GM23338 (cell line): Measurements from ENCODE around the gene ADAMTS17. TPM values are rescaled to one million over a fixed set of nuclear protein-coding genes. Genes with fewer than 3 reads are reported as not detected.

Source experiments
- ATAC-seq: fragments of 200-7000 bp; cut with Tn5 transposase; 3 replicates; pipeline ENCODE4 v1.9.1; 2020
- DNase-seq: peaks from one replicate; pipeline ENCODE4 v3.0.0-alpha.2; 2015; ENCODE audit warnings: low spot score
- H2AFZ ChIP-seq: fragments of 200-600 bp; sonication (generic); 2 replicates; pipeline ENCODE4 v1.8.0; 2016; ENCODE audit warnings: antibody characterized with exemption, mild to moderate bottlenecking, moderate library complexity
- H3F3A ChIP-seq: fragments of 200-600 bp; sonication (generic); replicated peaks from 2 replicates; pipeline ENCODE4 v1.8.0; 2017; ENCODE audit warnings: antibody characterized with exemption, mixed run types, low read depth
- H3K27ac ChIP-seq: fragments of 200-600 bp; sonication (generic); 2 replicates; pipeline ENCODE4 v1.6.1; 2016; ENCODE audit warnings: low read depth
- H3K27me3 ChIP-seq: fragments of 200-600 bp; sonication (generic); 2 replicates; pipeline ENCODE4 v1.8.0; 2016; ENCODE audit warnings: mild to moderate bottlenecking, mixed run types, moderate library complexity; ENCODE audit not compliant: insufficient read depth
- H3K36me3 ChIP-seq: fragments of 200-600 bp; sonication (generic); 2 replicates; pipeline ENCODE4 v1.8.0; 2016; ENCODE audit warnings: mild to moderate bottlenecking; ENCODE audit not compliant: insufficient read depth
- H3K4me1 ChIP-seq: fragments of 200-600 bp; sonication (generic); 2 replicates; pipeline ENCODE4 v1.8.0; 2016; ENCODE audit warnings: mild to moderate bottlenecking, moderate library complexity; ENCODE audit not compliant: insufficient read depth
- H3K4me2 ChIP-seq: fragments of 200-600 bp; sonication (generic); 2 replicates; pipeline ENCODE4 v1.7.1; 2017; ENCODE audit warnings: mixed run types
- H3K4me3 ChIP-seq: fragments of 200-600 bp; sonication (generic); 2 replicates; pipeline ENCODE4 v1.6.1; 2016; ENCODE audit warnings: mixed run types
- H3K79me2 ChIP-seq: fragments of 200-600 bp; sonication (generic); replicated peaks from 2 replicates; pipeline ENCODE4 v1.8.0; 2017; ENCODE audit warnings: mild to moderate bottlenecking; ENCODE audit not compliant: insufficient read depth
- H3K9me2 ChIP-seq: fragments of 200-600 bp; sonication (generic); 2 replicates; pipeline ENCODE4 v1.8.0; 2017; ENCODE audit not compliant: insufficient read depth
- H4K20me1 ChIP-seq: fragments of 200-600 bp; sonication (generic); replicated peaks from 2 replicates; pipeline ENCODE4 v1.8.0; 2017; ENCODE audit warnings: mild to moderate bottlenecking; ENCODE audit not compliant: insufficient read depth
- H3K27ac Mint-ChIP-seq: 2 replicates; pipeline ENCODE4 v1.8.0; 2020; ENCODE audit warnings: inconsistent platforms, mild to moderate bottlenecking, moderate library complexity, mixed read lengths
- H3K27me3 Mint-ChIP-seq: 3 replicates; pipeline ENCODE4 v1.8.0; 2022; ENCODE audit warnings: low read depth, mild to moderate bottlenecking, moderate library complexity, mixed read lengths, inconsistent platforms; ENCODE audit not compliant: insufficient read depth, poor library complexity
- H3K36me3 Mint-ChIP-seq: 3 replicates; pipeline ENCODE4 v1.8.0; 2021; ENCODE audit warnings: low read depth, mild to moderate bottlenecking, inconsistent platforms, moderate library complexity, mixed read lengths
- H3K4me1 Mint-ChIP-seq: 3 replicates; pipeline ENCODE4 v1.8.0; 2020; ENCODE audit warnings: mild to moderate bottlenecking, inconsistent platforms, mixed read lengths
- H3K4me3 Mint-ChIP-seq: 3 replicates; pipeline ENCODE4 v1.8.0; 2021; ENCODE audit warnings: moderate library complexity, mild to moderate bottlenecking, inconsistent platforms, mixed read lengths
- H3K9me3 Mint-ChIP-seq: 3 replicates; pipeline ENCODE4 v1.8.0; 2020; ENCODE audit warnings: moderate library complexity, mild to moderate bottlenecking, inconsistent platforms, mixed read lengths
- CREB1 ChIP-seq: fragments of 250-450 bp; sonication (Bioruptor Pico); IDR thresholded peaks from 2 replicates; pipeline ENCODE4 v1.5.0; 2020; ENCODE audit warnings: low read depth, mild to moderate bottlenecking, moderate library complexity
- EZH2 ChIP-seq: fragments of 200-600 bp; sonication (generic); IDR thresholded peaks from one replicate; pipeline ENCODE4 v1.8.0; 2017; ENCODE audit warnings: antibody characterized with exemption, mild to moderate bottlenecking, low read depth; ENCODE audit not compliant: unreplicated experiment
- EZH2phosphoT487 ChIP-seq: fragments of 200-600 bp; sonication (generic); IDR thresholded peaks from one replicate; pipeline ENCODE4 v1.8.1; 2018; ENCODE audit warnings: antibody characterized with exemption; ENCODE audit not compliant: unreplicated experiment
- JUNB ChIP-seq: IDR thresholded peaks from one replicate; pipeline ENCODE4 v1.6.1; 2016; ENCODE audit warnings: antibody characterized with exemption; ENCODE audit not compliant: unreplicated experiment
- NANOG ChIP-seq: IDR thresholded peaks from 2 replicates; pipeline ENCODE4 v1.6.1; 2016; ENCODE audit warnings: antibody characterized with exemption, borderline replicate concordance
- POLR2AphosphoS5 ChIP-seq: IDR thresholded peaks from 2 replicates; pipeline ENCODE4 v1.6.1; 2016; ENCODE audit warnings: antibody characterized with exemption, low read depth
- STAT1 ChIP-seq: IDR thresholded peaks from one replicate; pipeline ENCODE4 v1.6.1; 2016; ENCODE audit warnings: antibody characterized with exemption; ENCODE audit not compliant: unreplicated experiment
- ZNF114 ChIP-seq: fragments of 250-450 bp; sonication (Bioruptor Pico); IDR thresholded peaks from 2 replicates; pipeline ENCODE4 v1.5.0; 2020; ENCODE audit warnings: mild to moderate bottlenecking, moderate library complexity
- ZNF331 ChIP-seq: fragments of 250-450 bp; sonication (Bioruptor Pico); IDR thresholded peaks from 2 replicates; pipeline ENCODE4 v1.5.0; 2020; ENCODE audit warnings: low read depth, mild to moderate bottlenecking, moderate library complexity
- polyA plus RNA-seq: library from polyadenylated mRNA; unstranded; fragments of >200 nt; fragmentation: Nextera tagmentation; extraction: Ambion mirVana; gene quantifications from 2 replicates; pipeline ENCODE4 v1.2.1, GENCODE V29; 2016
- total RNA-seq: library from RNA; depleted of rRNA; stranded (reverse); fragments of >200 nt; shearing (Covaris generic); gene quantifications from 2 replicates; pipeline ENCODE4 v1.2.3, GENCODE V29; 2014
- TF ChIP-seq, protein P1 (sequence below): IDR thresholded peaks from one replicate; pipeline ENCODE4 v1.6.1; 2018; ENCODE audit warnings: antibody characterized with exemption; ENCODE audit not compliant: unreplicated experiment
- TF ChIP-seq, protein P2 (sequence below): IDR thresholded peaks from 2 replicates; pipeline ENCODE4 v1.6.1; 2016; ENCODE audit warnings: antibody characterized with exemption

Gene ADAMTS17
- total and polyA plus RNA-seq, 2 experiments from 2014 or later, result 0.60 to 3.8 TPM

DNA sequence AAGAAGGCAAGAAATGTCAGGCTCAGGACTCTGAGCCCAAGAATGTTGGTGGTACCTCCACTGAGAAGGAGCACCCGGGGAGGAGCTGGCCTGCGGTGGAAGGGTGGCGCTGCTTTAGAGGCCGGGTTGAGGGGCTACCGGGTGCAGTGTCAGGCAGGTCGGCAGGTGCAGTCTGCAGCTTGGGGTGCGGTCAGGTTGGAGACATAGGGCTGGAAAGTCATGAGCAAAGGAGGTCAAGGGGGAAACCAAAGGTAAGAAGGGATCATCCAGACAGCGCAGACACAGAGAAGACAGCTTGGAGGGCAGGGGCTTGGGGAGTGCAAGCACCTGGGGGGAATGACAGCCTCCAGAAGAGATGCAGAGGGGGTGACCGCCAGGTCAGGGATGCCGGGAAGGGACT is 334.2 kb downstream of the ADAMTS17 start:
- H3K79me2 ChIP-seq, result no peaks in the 10 kb centered on the region
- H4K20me1 ChIP-seq, result no peaks in the 10 kb centered on the region
- Mint-ChIP-seq H3K4me1 (peaks cover 2% of the 10 kb centered on the region; the same call in 2 of the 3 replicates), H3K9me3 (peaks cover 10% of the 10 kb centered on the region; the same call in 2 of the 3 replicates), H3K27me3 (peaks cover 5% of the 10 kb centered on the region), H3K27ac (no peak overlapping the region), H3K4me3 (no peak overlapping the region), H3K36me3 (no peaks in the 10 kb centered on the region; the same call in 2 of the 3 replicates)
- no peaks in the 10 kb centered on the region for H3K27me3 ChIP-seq
- no peaks in the 10 kb centered on the region for H3K36me3 ChIP-seq
- H3K4me3 ChIP-seq, result no peak overlapping the region
- ATAC-seq (no peak), DNase-seq (no peak)
- no peak overlapping the region for H2AFZ ChIP-seq
- TF ChIP-seq, protein P1, sequence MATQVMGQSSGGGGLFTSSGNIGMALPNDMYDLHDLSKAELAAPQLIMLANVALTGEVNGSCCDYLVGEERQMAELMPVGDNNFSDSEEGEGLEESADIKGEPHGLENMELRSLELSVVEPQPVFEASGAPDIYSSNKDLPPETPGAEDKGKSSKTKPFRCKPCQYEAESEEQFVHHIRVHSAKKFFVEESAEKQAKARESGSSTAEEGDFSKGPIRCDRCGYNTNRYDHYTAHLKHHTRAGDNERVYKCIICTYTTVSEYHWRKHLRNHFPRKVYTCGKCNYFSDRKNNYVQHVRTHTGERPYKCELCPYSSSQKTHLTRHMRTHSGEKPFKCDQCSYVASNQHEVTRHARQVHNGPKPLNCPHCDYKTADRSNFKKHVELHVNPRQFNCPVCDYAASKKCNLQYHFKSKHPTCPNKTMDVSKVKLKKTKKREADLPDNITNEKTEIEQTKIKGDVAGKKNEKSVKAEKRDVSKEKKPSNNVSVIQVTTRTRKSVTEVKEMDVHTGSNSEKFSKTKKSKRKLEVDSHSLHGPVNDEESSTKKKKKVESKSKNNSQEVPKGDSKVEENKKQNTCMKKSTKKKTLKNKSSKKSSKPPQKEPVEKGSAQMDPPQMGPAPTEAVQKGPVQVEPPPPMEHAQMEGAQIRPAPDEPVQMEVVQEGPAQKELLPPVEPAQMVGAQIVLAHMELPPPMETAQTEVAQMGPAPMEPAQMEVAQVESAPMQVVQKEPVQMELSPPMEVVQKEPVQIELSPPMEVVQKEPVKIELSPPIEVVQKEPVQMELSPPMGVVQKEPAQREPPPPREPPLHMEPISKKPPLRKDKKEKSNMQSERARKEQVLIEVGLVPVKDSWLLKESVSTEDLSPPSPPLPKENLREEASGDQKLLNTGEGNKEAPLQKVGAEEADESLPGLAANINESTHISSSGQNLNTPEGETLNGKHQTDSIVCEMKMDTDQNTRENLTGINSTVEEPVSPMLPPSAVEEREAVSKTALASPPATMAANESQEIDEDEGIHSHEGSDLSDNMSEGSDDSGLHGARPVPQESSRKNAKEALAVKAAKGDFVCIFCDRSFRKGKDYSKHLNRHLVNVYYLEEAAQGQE, result no peak
- TF ChIP-seq JUNB, result no peak
- no peak for TF ChIP-seq ZNF331
- no peak for TF ChIP-seq ZNF114 (CRISPR knock-in tag)
- no peak for TF ChIP-seq POLR2AphosphoS5
- TF ChIP-seq EZH2, result no peak
- TF ChIP-seq CREB1, result no peak
- no peak for TF ChIP-seq EZH2phosphoT487
- H3K27ac ChIP-seq, result no peak overlapping the region
- H3K4me2 ChIP-seq, result no peak overlapping the region
- H3K9me2 ChIP-seq, result no peaks in the 10 kb centered on the region
- no peaks in the 10 kb centered on the region for H3K4me1 ChIP-seq
- no peaks in the 10 kb centered on the region for H3F3A ChIP-seq

DNA sequence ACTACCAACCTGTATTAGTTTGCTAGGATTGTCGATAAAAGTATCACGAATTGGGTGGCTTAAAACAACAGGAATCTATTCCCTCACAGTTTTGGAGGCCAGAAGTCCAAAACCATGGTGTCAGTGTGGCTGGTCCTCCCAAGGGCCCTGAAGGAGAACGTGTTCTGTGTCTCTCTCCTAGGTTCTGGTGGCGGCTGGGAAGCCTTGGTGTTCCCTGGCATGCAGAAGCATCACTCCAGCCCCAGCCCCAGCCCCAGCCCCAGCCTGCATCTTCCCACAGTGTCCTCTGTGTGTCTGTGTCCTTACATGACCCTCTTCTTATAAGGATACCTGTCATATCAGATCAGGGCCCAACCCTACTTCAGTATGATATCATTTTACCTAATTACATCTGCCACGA is 336.1 kb downstream of the ADAMTS17 start:
- Histone ChIP-seq H3K4me3 (no peak overlapping the region), H3K4me1 (no peaks in the 10 kb centered on the region), H3K36me3 (no peaks in the 10 kb centered on the region), H3K9me2 (no peaks in the 10 kb centered on the region), H2AFZ (no peak overlapping the region), H3K4me2 (no peak overlapping the region), H3K27ac (no peak overlapping the region), H3K27me3 (no peaks in the 10 kb centered on the region), H3F3A (no peaks in the 10 kb centered on the region), H3K79me2 (no peaks in the 10 kb centered on the region), H4K20me1 (no peaks in the 10 kb centered on the region)
- peaks cover 1% of the 10 kb centered on the region; the same call in 2 of the 3 replicates for H3K9me3 Mint-ChIP-seq
- no peaks in the 10 kb centered on the region; the same call in 2 of the 3 replicates for H3K36me3 Mint-ChIP-seq
- no peak for DNase-seq
- H3K4me3 Mint-ChIP-seq, result no peak overlapping the region
- ATAC-seq, result no peak
- H3K4me1 Mint-ChIP-seq, result peaks cover 9% of the 10 kb centered on the region; the same call in 2 of the 3 replicates
- H3K27me3 Mint-ChIP-seq, result peaks cover 5% of the 10 kb centered on the region
- TF ChIP-seq ZNF331, result no peak
- TF ChIP-seq, protein P1, result no peak
- TF ChIP-seq STAT1, result no peak
- no peak for TF ChIP-seq NANOG
- TF ChIP-seq, protein P2, sequence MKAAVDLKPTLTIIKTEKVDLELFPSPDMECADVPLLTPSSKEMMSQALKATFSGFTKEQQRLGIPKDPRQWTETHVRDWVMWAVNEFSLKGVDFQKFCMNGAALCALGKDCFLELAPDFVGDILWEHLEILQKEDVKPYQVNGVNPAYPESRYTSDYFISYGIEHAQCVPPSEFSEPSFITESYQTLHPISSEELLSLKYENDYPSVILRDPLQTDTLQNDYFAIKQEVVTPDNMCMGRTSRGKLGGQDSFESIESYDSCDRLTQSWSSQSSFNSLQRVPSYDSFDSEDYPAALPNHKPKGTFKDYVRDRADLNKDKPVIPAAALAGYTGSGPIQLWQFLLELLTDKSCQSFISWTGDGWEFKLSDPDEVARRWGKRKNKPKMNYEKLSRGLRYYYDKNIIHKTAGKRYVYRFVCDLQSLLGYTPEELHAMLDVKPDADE, result no peak
- no peak for TF ChIP-seq POLR2AphosphoS5
- H3K27ac Mint-ChIP-seq, result no peak overlapping the region
